22Rv1 (cell line): ENCODE measurements around the gene PON3.

Source experiments
- ZFX ChIP-seq: fragments of 450-650 bp; IDR thresholded peaks from 2 replicates; pipeline ENCODE4 v1.6.1; 2017; ENCODE audit warnings: antibody characterized with exemption, borderline replicate concordance
- TF ChIP-seq, protein P1 (sequence below): fragments of 450-650 bp; IDR thresholded peaks from 2 replicates; pipeline ENCODE4 v1.5.1; 2017; ENCODE audit warnings: mild to moderate bottlenecking

DNA sequence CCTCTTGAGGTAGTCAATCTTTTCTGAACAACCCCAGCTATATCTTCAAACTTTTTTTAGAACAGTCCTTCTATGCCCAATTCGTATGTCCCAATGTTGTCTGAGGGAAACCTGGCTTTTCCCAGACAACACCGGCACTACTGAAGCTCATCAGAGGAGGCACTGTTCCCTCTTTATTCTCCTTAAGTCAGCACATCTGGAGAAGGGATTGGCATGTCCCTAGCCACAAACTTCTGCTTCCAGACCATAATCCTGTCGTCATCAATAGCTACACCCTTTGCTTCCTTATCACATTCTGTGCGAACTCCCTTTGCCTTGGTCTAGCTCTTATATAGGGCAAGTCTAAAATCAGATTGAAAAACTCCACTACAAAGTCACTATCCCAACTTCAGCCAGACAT, 22.9 kb downstream of the PON3 start:
- TF ChIP-seq, protein P1, sequence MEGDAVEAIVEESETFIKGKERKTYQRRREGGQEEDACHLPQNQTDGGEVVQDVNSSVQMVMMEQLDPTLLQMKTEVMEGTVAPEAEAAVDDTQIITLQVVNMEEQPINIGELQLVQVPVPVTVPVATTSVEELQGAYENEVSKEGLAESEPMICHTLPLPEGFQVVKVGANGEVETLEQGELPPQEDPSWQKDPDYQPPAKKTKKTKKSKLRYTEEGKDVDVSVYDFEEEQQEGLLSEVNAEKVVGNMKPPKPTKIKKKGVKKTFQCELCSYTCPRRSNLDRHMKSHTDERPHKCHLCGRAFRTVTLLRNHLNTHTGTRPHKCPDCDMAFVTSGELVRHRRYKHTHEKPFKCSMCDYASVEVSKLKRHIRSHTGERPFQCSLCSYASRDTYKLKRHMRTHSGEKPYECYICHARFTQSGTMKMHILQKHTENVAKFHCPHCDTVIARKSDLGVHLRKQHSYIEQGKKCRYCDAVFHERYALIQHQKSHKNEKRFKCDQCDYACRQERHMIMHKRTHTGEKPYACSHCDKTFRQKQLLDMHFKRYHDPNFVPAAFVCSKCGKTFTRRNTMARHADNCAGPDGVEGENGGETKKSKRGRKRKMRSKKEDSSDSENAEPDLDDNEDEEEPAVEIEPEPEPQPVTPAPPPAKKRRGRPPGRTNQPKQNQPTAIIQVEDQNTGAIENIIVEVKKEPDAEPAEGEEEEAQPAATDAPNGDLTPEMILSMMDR, result no peak
- no peak for TF ChIP-seq ZFX
